GM12864 (cell line): ENCODE results near the gene POMP.

Source experiments
- DNase-seq: peaks from one replicate; pipeline ENCODE4 v3.0.0-alpha.2; 2011; ENCODE audit warnings: low read depth
- H3K4me3 ChIP-seq: 2 replicates; pipeline ENCODE4 v1.5.1; 2011; ENCODE audit warnings: mild to moderate bottlenecking, low read depth, low read length, control low read depth
- CTCF ChIP-seq: IDR thresholded peaks from 2 replicates; pipeline ENCODE4 v1.5.1; 2011; ENCODE audit warnings: low read depth, mild to moderate bottlenecking, moderate library complexity, low read length, control low read depth, inconsistent platforms; ENCODE audit errors: missing control alignments

POMP gene

DNA sequence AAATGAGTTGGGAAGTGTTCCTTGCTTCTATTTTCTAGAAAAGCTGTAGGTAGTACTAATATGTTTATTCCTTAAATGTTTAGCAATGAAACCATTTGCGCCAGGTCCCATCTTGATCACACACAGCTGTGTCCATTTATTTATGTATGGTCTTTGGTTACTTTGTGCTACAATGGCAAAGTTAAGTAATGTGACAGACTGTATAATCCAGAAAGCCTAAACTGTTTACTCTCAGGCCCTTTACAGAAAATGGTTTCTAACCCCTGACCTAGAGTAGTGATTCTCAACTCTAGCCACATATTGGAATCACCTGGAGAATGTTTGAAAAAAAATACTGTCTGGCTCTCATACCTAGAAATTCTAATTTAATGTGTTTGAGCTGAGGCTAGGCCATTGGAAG lies 38.5 kb downstream of the POMP start:
- DNase-seq, result no peak
- TF ChIP-seq CTCF, result no peak
- H3K4me3 ChIP-seq, result no peak overlapping the region

GRCh38 chr13:28699246-28699645 lies 40.3 kb downstream of the POMP start:
- H3K4me3 ChIP-seq, result no peak overlapping the region
- no peak for DNase-seq
- no peak for TF ChIP-seq CTCF

DNA sequence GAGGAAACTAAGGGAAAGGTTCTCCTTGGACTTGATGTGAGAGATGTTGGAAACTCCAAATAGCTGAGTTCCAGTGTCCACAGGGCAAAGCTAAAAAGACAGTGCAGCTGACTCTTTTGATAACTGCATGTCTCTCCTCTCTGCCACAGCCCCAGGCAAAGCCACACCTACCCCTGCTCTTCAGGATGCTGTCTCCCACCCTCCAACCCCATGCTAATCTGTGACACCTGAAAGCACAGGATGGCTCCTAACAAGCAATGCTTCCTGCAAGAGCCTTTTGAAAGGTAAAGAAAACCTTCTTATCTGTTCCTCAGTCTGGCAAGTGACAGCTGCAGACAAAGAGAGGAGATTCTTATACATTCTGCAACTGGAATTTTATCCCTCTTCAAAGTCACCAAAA lies 45.4 kb downstream of the POMP start:
- TF ChIP-seq CTCF, result no peak
- H3K4me3 ChIP-seq, result no peak overlapping the region

DNA sequence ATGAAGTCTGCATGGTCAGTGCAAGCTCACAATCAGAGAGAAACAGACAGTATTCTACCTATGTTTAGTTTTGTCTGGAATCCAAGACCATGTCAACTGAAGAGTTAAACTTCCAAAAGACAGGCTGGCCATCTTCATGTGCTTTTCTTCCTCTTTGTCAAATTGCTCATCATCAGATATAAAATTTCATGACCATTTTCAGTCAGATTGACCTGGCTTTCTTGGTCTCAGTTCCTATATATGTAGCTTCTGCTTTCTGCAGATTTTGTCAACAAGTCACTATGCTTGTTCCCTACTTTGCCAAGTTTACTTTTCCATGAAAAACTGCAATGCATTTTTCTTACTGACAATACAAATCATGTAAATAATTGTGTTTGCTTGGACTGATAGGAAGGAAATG lies 46.0 kb downstream of the POMP start:
- no peak for TF ChIP-seq CTCF
- no peak overlapping the region for H3K4me3 ChIP-seq
- no peak for DNase-seq

More for the DNA sequence above, 45.4 kb downstream of the POMP start:
- no peak for DNase-seq

GRCh38 chr13:28705461-28706083 lies 46.6 kb downstream of the POMP start:
- DNase-seq, result no peak
- TF ChIP-seq CTCF, result no peak
- H3K4me3 ChIP-seq, result no peak overlapping the region

- TF ChIP-seq CTCF, result no peak
- DNase-seq, result peak; percentile 90
These were observed 48.9 kb downstream of the POMP start for GRCh38 chr13:28707629-28708427.

DNA sequence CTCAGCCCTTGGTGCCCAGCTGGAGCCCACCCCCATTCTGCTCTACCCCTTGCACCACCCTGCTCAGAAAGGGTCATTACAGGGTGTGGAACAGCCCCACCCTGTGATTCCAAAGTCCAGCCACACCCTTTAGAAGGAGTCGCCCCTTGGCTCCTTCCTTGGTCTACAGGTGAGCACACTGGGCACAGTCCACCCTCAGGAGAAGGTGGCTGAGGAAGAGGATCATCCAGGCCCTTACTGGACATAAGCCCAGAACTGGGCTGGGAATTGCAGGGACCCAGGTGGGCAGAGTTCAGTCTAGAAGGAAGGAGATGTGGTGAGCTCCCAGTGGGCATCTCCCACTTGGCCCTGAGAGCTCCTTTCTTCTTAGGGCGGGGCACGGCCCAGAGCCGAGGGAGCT lies 51.2 kb downstream of the POMP start:
- no peak for TF ChIP-seq CTCF
- H3K4me3 ChIP-seq, result no peak overlapping the region
- no peak for DNase-seq

More at GRCh38 chr13:28707629-28708427, 48.9 kb downstream of the POMP start:
- no peak overlapping the region for H3K4me3 ChIP-seq
